ENCODE results near the gene UBIAD1.

The UBIAD1 gene

GRCh38 chr1:11245248-11245647 is 27.8 kb upstream of the UBIAD1 start:
- no peak for DNase-seq (ENCODE audit: extremely low read depth, low read depth)

GRCh38 chr1:11245904-11246719 is 26.9 kb upstream of the UBIAD1 start:
- DNase-seq (ENCODE audit: extremely low read depth, low read depth) = no peak
- no peak for TF ChIP-seq CTCF (IDR thresholded peaks at IDR 0.05; ENCODE audit: low read depth, low read length, missing control alignments)
- H3K4me3 ChIP-seq (replicated peaks; ENCODE audit: low read depth, low read length) = no peak overlapping the region

More at GRCh38 chr1:11245248-11245647, 27.8 kb upstream of the UBIAD1 start:
- TF ChIP-seq CTCF (IDR thresholded peaks at IDR 0.05; ENCODE audit: low read depth, low read length, missing control alignments) = no peak
- H3K4me3 ChIP-seq (replicated peaks; ENCODE audit: low read depth, low read length) = no peak overlapping the region

- no peak overlapping the region for H3K4me3 ChIP-seq (replicated peaks; ENCODE audit: low read depth, low read length)
- TF ChIP-seq CTCF (IDR thresholded peaks at IDR 0.05; ENCODE audit: low read depth, low read length, missing control alignments) = no peak
- no peak for DNase-seq (ENCODE audit: extremely low read depth, low read depth)
These were observed 24.8 kb upstream of the UBIAD1 start for GRCh38 chr1:11248169-11248568.

- DNase-seq (ENCODE audit: extremely low read depth, low read depth) = no peak
- H3K4me3 ChIP-seq (replicated peaks; ENCODE audit: low read depth, low read length) = no peak overlapping the region
- no peak for TF ChIP-seq CTCF (IDR thresholded peaks at IDR 0.05; ENCODE audit: low read depth, low read length, missing control alignments)
These were observed 20.5 kb upstream of the UBIAD1 start for GRCh38 chr1:11252538-11252937.

- no peak for TF ChIP-seq CTCF (IDR thresholded peaks at IDR 0.05; ENCODE audit: low read depth, low read length, missing control alignments)
- no peak overlapping the region for H3K4me3 ChIP-seq (replicated peaks; ENCODE audit: low read depth, low read length)
- no peak for DNase-seq (ENCODE audit: extremely low read depth, low read depth)
These were observed 19.8 kb upstream of the UBIAD1 start for GRCh38 chr1:11253226-11253625.

- TF ChIP-seq CTCF (IDR thresholded peaks at IDR 0.05; ENCODE audit: low read depth, low read length, missing control alignments) = no peak
- no peak for DNase-seq (ENCODE audit: extremely low read depth, low read depth)
- H3K4me3 ChIP-seq (replicated peaks; ENCODE audit: low read depth, low read length) = no peak overlapping the region
These were observed 16.7 kb upstream of the UBIAD1 start for GRCh38 chr1:11256299-11256698.
